Spleen (tissue), 11 donors: Measurements from ENCODE around the gene TDO2. TPM values are rescaled to one million over a fixed set of nuclear protein-coding genes. Genes with fewer than 3 reads are reported as not detected.

Experiments
- DNase-seq: peaks from one replicate; pipeline ENCODE4 v3.0.0-alpha.2; 2020
- H3K27ac ChIP-seq, 8 donors: fragments of 200-600 bp; sonication (generic) in 7 of 8; 1 replicate in 4 of 8; 2 replicates in 4 of 8; pipeline versions ENCODE4 v1.5.0 to v1.8.0; 2016 to 2021; ENCODE audit warnings: inconsistent platforms in 4 of 8, mild to moderate bottlenecking in 4 of 8, moderate library complexity in 1 of 8
- H3K27me3 ChIP-seq, 7 donors: fragments of 200-600 bp; sonication (generic) in 6 of 7; replicated peaks in 1 of 7; 1 replicate in 4 of 7; 2 replicates in 3 of 7; pipeline versions ENCODE4 v1.5.0 to v1.8.0; 2016 to 2021; ENCODE audit warnings: inconsistent platforms in 3 of 7, mild to moderate bottlenecking in 1 of 7
- H3K36me3 ChIP-seq, 6 donors: fragments of 200-600 bp; sonication (generic) in 5 of 6; 1 replicate in 4 of 6; 2 replicates in 2 of 6; pipeline versions ENCODE4 v1.5.0 to v1.8.0; 2016 to 2021; ENCODE audit warnings: inconsistent platforms in 2 of 6
- H3K4me1 ChIP-seq, 6 donors: fragments of 200-600 bp; sonication (generic) in 5 of 6; 1 replicate in 3 of 6; 2 replicates in 3 of 6; pipeline versions ENCODE4 v1.5.0 to v1.8.0; 2016 to 2021; ENCODE audit warnings: inconsistent platforms in 3 of 6
- H3K4me3 ChIP-seq, 8 donors: fragments of 200-600 bp; sonication (generic) in 7 of 8; 1 replicate in 4 of 8; 2 replicates in 4 of 8; pipeline versions ENCODE4 v1.5.0 to v1.8.0; 2016 to 2021; ENCODE audit warnings: inconsistent platforms in 4 of 8, mild to moderate bottlenecking in 4 of 8, moderate library complexity in 2 of 8
- H3K9me3 ChIP-seq, 8 donors: fragments of 200-600 bp; sonication (generic) in 7 of 8; 1 replicate in 4 of 8; 2 replicates in 4 of 8; pipeline versions ENCODE4 v1.5.0 to v1.8.0; 2016 to 2021; ENCODE audit warnings: inconsistent platforms in 4 of 8
- POLR2A ChIP-seq, 3 donors: fragments of 450-650 bp; IDR thresholded peaks; one replicate each; pipeline ENCODE4 v1.5.1; 2017; ENCODE audit warnings: antibody characterized with exemption in 3 of 3, mild to moderate bottlenecking in 1 of 3
- POLR2AphosphoS5 ChIP-seq, 3 donors: sonication (generic); formaldehyde crosslinking; IDR thresholded peaks; one replicate each; pipeline ENCODE4 v1.5.1; 2017; ENCODE audit warnings: antibody characterized with exemption in 3 of 3
- WGBS, 5 donors: extraction: QIAGEN DNeasy Blood & Tissue Kit in 3 of 5; methylation state at CpG; one replicate each; pipeline versions ENCODE4 v1.1.5 to v1.1.7; 2013 to 2018; 5-methylcytosine and 5-hydroxymethylcytosine counted together
- intact Hi-C: fragments of 100-400 bp; cut with DNase I; formaldehyde crosslinking; loops from one replicate; pipeline ENCODE4 v1.15.0; 2023; ENCODE audit warnings: low total_unique reads
- polyA plus RNA-seq, 3 donors: library from polyadenylated mRNA; stranded (reverse); fragments of 200-250 nt; gene quantifications; one replicate each; pipeline ENCODE4 v1.2.1, GENCODE V29; 2013
- total RNA-seq, 7 donors: library from RNA; depleted of rRNA in 3 of 7; stranded (reverse); fragments of >200 nt in 3 of 7; fragmentation: NEBNext Ultra II Directional in 4 of 7; extraction: Animal tissue kit (Norgen Biotek cat#: 25700) in 4 of 7; gene quantifications; one replicate each; pipeline versions ENCODE4 v1.1.0 to v1.2.1, GENCODE V29; 2016 to 2021
- TF ChIP-seq, protein P1 (sequence below), 11 experiments: fragments of 200-600 bp in 7 of 11; fragments of 450-650 bp in 4 of 11; sonication (generic) in 4 of 11; IDR thresholded peaks in 8 of 11; conservative IDR thresholded peaks in 3 of 11; 1 replicate in 7 of 11; 2 replicates in 4 of 11; pipeline versions ENCODE4 v1.4.0 to v1.8.0; 2016 to 2021; ENCODE audit warnings: antibody characterized with exemption in 11 of 11, inconsistent platforms in 4 of 11, mild to moderate bottlenecking in 1 of 11
- donor health status: healthy with polysubstance abuse.
- donor health status: DM: no; HTN: no; CAD: no; lungs with moderate emphysema.
- donor health status: DM: no; HTN: no; CAD: no.
- donor health status: Bipolar disorder and iron deficiency.
- donor health status: healthy.
- donor health status: DM: no; HTN: no; CAD: no.
- donor health status: DM: yes; HTN: yes; CAD: no.

Gene TDO2
- total and polyA plus RNA-seq, 10 donors, result 0.37 to 3.6 (median 1.8) TPM

GRCh38 chr4:155944516-155944915 lies 41.0 kb downstream of the TDO2 start:
- no peak overlapping the region for H3K4me3 ChIP-seq
- H3K27me3 ChIP-seq, result no peaks in the 10 kb centered on the region
- TF ChIP-seq, protein P1, sequence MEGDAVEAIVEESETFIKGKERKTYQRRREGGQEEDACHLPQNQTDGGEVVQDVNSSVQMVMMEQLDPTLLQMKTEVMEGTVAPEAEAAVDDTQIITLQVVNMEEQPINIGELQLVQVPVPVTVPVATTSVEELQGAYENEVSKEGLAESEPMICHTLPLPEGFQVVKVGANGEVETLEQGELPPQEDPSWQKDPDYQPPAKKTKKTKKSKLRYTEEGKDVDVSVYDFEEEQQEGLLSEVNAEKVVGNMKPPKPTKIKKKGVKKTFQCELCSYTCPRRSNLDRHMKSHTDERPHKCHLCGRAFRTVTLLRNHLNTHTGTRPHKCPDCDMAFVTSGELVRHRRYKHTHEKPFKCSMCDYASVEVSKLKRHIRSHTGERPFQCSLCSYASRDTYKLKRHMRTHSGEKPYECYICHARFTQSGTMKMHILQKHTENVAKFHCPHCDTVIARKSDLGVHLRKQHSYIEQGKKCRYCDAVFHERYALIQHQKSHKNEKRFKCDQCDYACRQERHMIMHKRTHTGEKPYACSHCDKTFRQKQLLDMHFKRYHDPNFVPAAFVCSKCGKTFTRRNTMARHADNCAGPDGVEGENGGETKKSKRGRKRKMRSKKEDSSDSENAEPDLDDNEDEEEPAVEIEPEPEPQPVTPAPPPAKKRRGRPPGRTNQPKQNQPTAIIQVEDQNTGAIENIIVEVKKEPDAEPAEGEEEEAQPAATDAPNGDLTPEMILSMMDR (IDR thresholded peaks at IDR 0.05 in 8 of 11, conservative IDR thresholded peaks at IDR 0.05 in 3 of 11), result no peak
- TF ChIP-seq POLR2A (IDR thresholded peaks at IDR 0.05), result no peak
- no peak for TF ChIP-seq POLR2AphosphoS5 (IDR thresholded peaks at IDR 0.05)
- H3K9me3 ChIP-seq, result no peaks in the 10 kb centered on the region
- 57 to 95% (median 85%) methylated on average over 1 of the region's 1 CpG for WGBS, 5 donors
- intact Hi-C loops, result no loop called here
- no peak for DNase-seq
- peaks cover 0 to 4% (median 0%) of the 10 kb centered on the region in 6 donors for H3K4me1 ChIP-seq
- peaks cover 0 to 27% (median 15%) of the 10 kb centered on the region in 6 donors for H3K36me3 ChIP-seq
- no peak overlapping the region for H3K27ac ChIP-seq

GRCh38 chr4:155946486-155946885 lies 43.0 kb downstream of the TDO2 start:
- no peak for DNase-seq
- no peak for TF ChIP-seq POLR2AphosphoS5 (IDR thresholded peaks at IDR 0.05)
- TF ChIP-seq POLR2A (IDR thresholded peaks at IDR 0.05), result no peak
- TF ChIP-seq, protein P1 (IDR thresholded peaks at IDR 0.05 in 8 of 11, conservative IDR thresholded peaks at IDR 0.05 in 3 of 11), result no peak
- H3K27ac ChIP-seq, result no peak overlapping the region
- no peaks in the 10 kb centered on the region for H3K27me3 ChIP-seq
- H3K4me3 ChIP-seq, result no peak overlapping the region
- no peaks in the 10 kb centered on the region for H3K9me3 ChIP-seq
- 47 to 68% (median 51%) methylated on average over 4 of the region's 4 CpGs for WGBS, 5 donors
- peaks cover 0 to 8% (median 4%) of the 10 kb centered on the region in 6 donors for H3K36me3 ChIP-seq
- peaks cover 0 to 4% (median 0%) of the 10 kb centered on the region in 6 donors for H3K4me1 ChIP-seq
- intact Hi-C loops, result no loop called here

- Histone ChIP-seq H3K9me3 (no peaks in the 10 kb centered on the region), H3K27ac (no peak overlapping the region), H3K36me3 (no peaks in the 10 kb centered on the region), H3K27me3 (no peaks in the 10 kb centered on the region), H3K4me1 (peaks cover 7 to 17% (median 13%) of the 10 kb centered on the region in 6 donors), H3K4me3 (no peak overlapping the region)
- intact Hi-C loops, result no loop called here
- TF ChIP-seq POLR2A (IDR thresholded peaks at IDR 0.05), result no peak
- TF ChIP-seq, protein P1 (IDR thresholded peaks at IDR 0.05 in 8 of 11, conservative IDR thresholded peaks at IDR 0.05 in 3 of 11), result no peak
- no peak for TF ChIP-seq POLR2AphosphoS5 (IDR thresholded peaks at IDR 0.05)
- DNase-seq, result no peak
- 60 to 77% (median 71%) methylated on average over 1 of the region's 1 CpG for WGBS, 5 donors
Measured at GRCh38 chr4:155948541-155948940, 45.0 kb downstream of the TDO2 start.

DNA sequence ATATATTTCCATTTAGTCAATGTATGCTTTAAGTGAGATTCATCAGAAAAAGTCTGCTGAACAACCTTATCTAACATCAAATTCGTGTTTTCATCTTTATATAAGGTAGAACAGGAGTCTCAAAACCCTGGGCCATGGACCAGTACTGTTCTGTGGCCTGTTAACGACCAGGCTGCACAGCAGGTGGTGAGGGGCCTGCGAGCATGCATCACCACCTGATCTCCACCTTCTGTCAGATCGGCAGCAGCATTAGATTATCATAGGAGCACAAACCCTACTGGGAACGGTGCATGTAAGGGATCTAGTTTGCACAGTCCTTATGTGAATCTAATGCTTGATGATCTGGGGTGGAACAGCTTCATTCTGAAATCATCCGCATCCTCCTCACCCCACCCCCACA lies 47.0 kb downstream of the TDO2 start:
- no peak for DNase-seq
- TF ChIP-seq, protein P1 (IDR thresholded peaks at IDR 0.05 in 8 of 11, conservative IDR thresholded peaks at IDR 0.05 in 3 of 11), result no peak
- TF ChIP-seq POLR2A (IDR thresholded peaks at IDR 0.05) (no peak), POLR2AphosphoS5 (IDR thresholded peaks at IDR 0.05) (no peak)
- Histone ChIP-seq H3K27ac (no peak overlapping the region), H3K36me3 (no peaks in the 10 kb centered on the region), H3K4me1 (peaks cover 7 to 24% (median 18%) of the 10 kb centered on the region in 6 donors), H3K27me3 (no peaks in the 10 kb centered on the region), H3K4me3 (no peak overlapping the region), H3K9me3 (no peaks in the 10 kb centered on the region)
- intact Hi-C loops, result no loop called here
- 84 to 93% (median 86%) methylated on average over 6 of the region's 6 CpGs for WGBS, 5 donors
